HepG2 (cell line): ENCODE measurements around the gene APOM. TPM values are rescaled to one million over a fixed set of nuclear protein-coding genes. Genes with fewer than 3 reads are reported as not detected.

ENCODE experiments used
- HMGA1 ChIP-seq: sonication (generic); formaldehyde crosslinking; conservative IDR thresholded peaks from 2 replicates; pipeline ENCODE4 v1.4.0; 2020; ENCODE audit warnings: missing genetic modification reagents
- HOXA9 ChIP-seq: sonication (generic); formaldehyde crosslinking; IDR thresholded peaks from 2 replicates; pipeline ENCODE4 v1.8.1; 2022; ENCODE audit warnings: missing genetic modification reagents, mild to moderate bottlenecking, moderate library complexity, borderline replicate concordance
- NFYC ChIP-seq: IDR thresholded peaks from 2 replicates; pipeline ENCODE4 v1.6.1; 2016; ENCODE audit warnings: missing genetic modification reagents, missing compliant biosample characterization
- PBX2 ChIP-seq: IDR thresholded peaks from 2 replicates; pipeline ENCODE4 v1.6.1; 2016; ENCODE audit warnings: control low read depth
- PRMT3 ChIP-seq: sonication (generic); formaldehyde crosslinking; IDR thresholded peaks from 2 replicates; pipeline ENCODE4 v1.8.1; 2022; ENCODE audit warnings: low read depth, mild to moderate bottlenecking, moderate library complexity, missing genetic modification reagents, borderline replicate concordance
- RBFOX2 ChIP-seq: fragments of 200-400 bp; formaldehyde crosslinking; IDR thresholded peaks from 2 replicates; pipeline ENCODE4 v1.6.1; 2017; ENCODE audit warnings: low read depth, mild to moderate bottlenecking, low read length
- RFXANK ChIP-seq: IDR thresholded peaks from 2 replicates; pipeline ENCODE4 v1.6.1; 2016
- SP1 ChIP-seq, 2 experiments: fragments of 450-650 bp in 1 of 2; sonication (generic) in 1 of 2; formaldehyde crosslinking in 1 of 2; IDR thresholded peaks; 2 replicates each; pipeline versions ENCODE4 v1.4.0 to v1.6.1; 2016 to 2020; ENCODE audit warnings: missing genetic modification reagents in 1 of 2
- SSRP1 ChIP-seq: IDR thresholded peaks from 2 replicates; pipeline ENCODE4 v1.6.1; 2016; ENCODE audit warnings: control low read depth
- TCF7L2 ChIP-seq: IDR thresholded peaks from 2 replicates; pipeline ENCODE4 v1.6.1; 2011; ENCODE audit warnings: mild to moderate bottlenecking, low read depth, low read length, moderate library complexity
- TEAD3 ChIP-seq: optimal IDR thresholded peaks from 2 replicates; pipeline ENCODE3; 2016; ENCODE audit warnings: borderline replicate concordance
- ZBTB21 ChIP-seq: sonication (generic); formaldehyde crosslinking; IDR thresholded peaks from 2 replicates; pipeline ENCODE4 v1.4.0; 2020; ENCODE audit warnings: missing genetic modification reagents
- ZBTB3 ChIP-seq: sonication (generic); formaldehyde crosslinking; IDR thresholded peaks from 2 replicates; pipeline ENCODE4 v1.4.0; 2020; ENCODE audit warnings: low read depth, mild to moderate bottlenecking, moderate library complexity, missing genetic modification reagents, borderline replicate concordance
- ZBTB37 ChIP-seq: sonication (generic); formaldehyde crosslinking; IDR thresholded peaks from 2 replicates; pipeline ENCODE4 v1.4.0; 2020; ENCODE audit warnings: mild to moderate bottlenecking, missing genetic modification reagents
- ZBTB49 ChIP-seq: sonication (generic); formaldehyde crosslinking; IDR thresholded peaks from 2 replicates; pipeline ENCODE4 v1.4.0; 2020; ENCODE audit warnings: missing genetic modification reagents, borderline replicate concordance
- ZNF180 ChIP-seq: sonication (generic); formaldehyde crosslinking; IDR thresholded peaks from 2 replicates; pipeline ENCODE4 v1.4.0; 2020; ENCODE audit warnings: low read depth, missing genetic modification reagents, borderline replicate concordance
- ZNF232 ChIP-seq: sonication (generic); formaldehyde crosslinking; IDR thresholded peaks from 2 replicates; pipeline ENCODE4 v1.4.0; 2020; ENCODE audit warnings: missing genetic modification reagents, borderline replicate concordance
- ZNF550 ChIP-seq: sonication (generic); formaldehyde crosslinking; IDR thresholded peaks from 2 replicates; pipeline ENCODE4 v1.4.0; 2020; ENCODE audit warnings: mild to moderate bottlenecking, missing genetic modification reagents, borderline replicate concordance
- ZNF615 ChIP-seq: sonication (generic); formaldehyde crosslinking; IDR thresholded peaks from 2 replicates; pipeline ENCODE4 v1.5.0; 2020; ENCODE audit warnings: mild to moderate bottlenecking, missing genetic modification reagents, borderline replicate concordance
- ZNF644 ChIP-seq: IDR thresholded peaks from 2 replicates; pipeline ENCODE4 v1.6.1; 2016; ENCODE audit warnings: low read depth
- ZNF792 ChIP-seq: IDR thresholded peaks from 2 replicates; pipeline ENCODE4 v1.6.1; 2016
- polyA plus RNA-seq, 8 experiments: library from polyadenylated mRNA; depleted of rRNA in 3 of 8; stranded (reverse) in 7 of 8; unstranded in 1 of 8; fragments of >200 nt; fragmentation: Illumina TruSeq in 4 of 8; extraction: Trizol in 4 of 8; gene quantifications; 2 replicates each; pipeline versions ENCODE4 v1.2.1 to v1.2.3, GENCODE V29; 2011 to 2016; ENCODE audit warnings: low read depth in 4 of 8, missing spikeins in 1 of 8, mixed read lengths in 1 of 8; ENCODE audit not compliant: insufficient read depth in 1 of 8
- total RNA-seq, 5 experiments: library from RNA; depleted of rRNA; stranded (reverse); fragments of >200 nt; fragmentation: Illumina TruSeq; extraction: Trizol; gene quantifications; 2 replicates each; pipeline ENCODE4 v1.2.3, GENCODE V29; 2016; ENCODE audit warnings: low read depth in 1 of 5
- TF ChIP-seq, protein P1 (sequence below): sonication (generic); formaldehyde crosslinking; IDR thresholded peaks from 2 replicates; pipeline ENCODE4 v1.4.0; 2020; ENCODE audit warnings: missing genetic modification reagents; ENCODE audit errors: not compliant biosample characterization
- TF ChIP-seq, protein P2 (sequence below): sonication (generic); formaldehyde crosslinking; IDR thresholded peaks from 2 replicates; pipeline ENCODE4 v1.4.0; 2020; ENCODE audit warnings: missing genetic modification reagents

The APOM gene
- total and polyA plus RNA-seq, 2 of the 13 experiments (the other 11 are each of a cell fraction or from before 2014, with no cell fraction given) = 98.2 to 1,140 TPM

DNA sequence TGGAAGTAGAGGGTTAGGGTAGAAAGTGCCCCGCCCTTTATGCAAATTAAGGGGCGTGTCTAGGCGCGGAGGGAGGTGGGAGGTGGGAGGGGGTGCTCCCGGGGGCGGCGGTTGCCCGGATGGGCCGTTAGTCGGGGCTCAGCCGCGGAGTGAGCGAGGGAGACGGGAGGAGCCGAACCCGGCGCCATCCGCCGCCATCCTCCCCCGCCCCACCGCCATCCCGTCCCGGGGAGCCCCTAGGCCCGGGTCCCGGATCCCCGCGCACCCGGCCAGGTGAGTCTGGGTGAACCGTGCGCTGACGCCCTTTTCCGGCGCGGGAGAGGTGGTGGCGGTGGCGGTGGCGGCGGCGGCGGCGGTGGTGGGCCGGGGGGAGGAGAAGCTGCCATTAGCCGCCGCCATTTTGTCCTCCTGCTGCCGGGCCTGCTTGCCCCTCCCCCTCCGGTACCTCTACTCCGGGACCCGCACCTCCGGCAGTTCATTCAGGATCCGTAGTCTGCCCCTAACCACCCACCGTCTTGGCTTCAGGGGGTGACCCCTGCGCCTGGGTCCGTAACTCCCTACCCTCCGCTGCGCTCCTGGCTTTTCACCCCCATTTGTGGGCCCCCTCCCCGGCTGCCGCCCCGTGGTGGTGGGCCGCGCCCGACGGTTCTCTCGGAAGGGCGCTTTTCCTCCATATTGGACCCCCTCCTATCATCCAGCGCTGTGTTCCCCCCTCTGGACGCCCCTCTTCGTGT lies 34.9 kb upstream of the APOM start, which contains the start of gene PRRC2A (continued):
- TF ChIP-seq, protein P1, sequence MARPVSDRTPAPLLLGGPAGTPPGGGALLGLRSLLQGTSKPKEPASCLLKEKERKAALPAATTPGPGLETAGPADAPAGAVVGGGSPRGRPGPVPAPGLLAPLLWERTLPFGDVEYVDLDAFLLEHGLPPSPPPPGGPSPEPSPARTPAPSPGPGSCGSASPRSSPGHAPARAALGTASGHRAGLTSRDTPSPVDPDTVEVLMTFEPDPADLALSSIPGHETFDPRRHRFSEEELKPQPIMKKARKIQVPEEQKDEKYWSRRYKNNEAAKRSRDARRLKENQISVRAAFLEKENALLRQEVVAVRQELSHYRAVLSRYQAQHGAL (CRISPR knock-in tag) = no peak
- TF ChIP-seq ZNF615 (CRISPR knock-in tag) = peak; percentile 27; the same call in 1 of the 2 replicates
- TF ChIP-seq HMGA1 = no peak
- TF ChIP-seq PBX2 (CRISPR knock-in tag) = no peak
- peak; percentile 71; the same call in 1 of the 2 replicates for TF ChIP-seq ZNF232
- TF ChIP-seq RFXANK (CRISPR knock-in tag) = no peak
- TF ChIP-seq ZNF180 (CRISPR knock-in tag) = no peak
- TF ChIP-seq SSRP1 (CRISPR knock-in tag) = no peak
- TF ChIP-seq ZNF550 (CRISPR knock-in tag) = no peak
- peak; percentile 88 for TF ChIP-seq RBFOX2
- no peak for TF ChIP-seq TEAD3 (CRISPR knock-in tag)
- TF ChIP-seq, protein P2, sequence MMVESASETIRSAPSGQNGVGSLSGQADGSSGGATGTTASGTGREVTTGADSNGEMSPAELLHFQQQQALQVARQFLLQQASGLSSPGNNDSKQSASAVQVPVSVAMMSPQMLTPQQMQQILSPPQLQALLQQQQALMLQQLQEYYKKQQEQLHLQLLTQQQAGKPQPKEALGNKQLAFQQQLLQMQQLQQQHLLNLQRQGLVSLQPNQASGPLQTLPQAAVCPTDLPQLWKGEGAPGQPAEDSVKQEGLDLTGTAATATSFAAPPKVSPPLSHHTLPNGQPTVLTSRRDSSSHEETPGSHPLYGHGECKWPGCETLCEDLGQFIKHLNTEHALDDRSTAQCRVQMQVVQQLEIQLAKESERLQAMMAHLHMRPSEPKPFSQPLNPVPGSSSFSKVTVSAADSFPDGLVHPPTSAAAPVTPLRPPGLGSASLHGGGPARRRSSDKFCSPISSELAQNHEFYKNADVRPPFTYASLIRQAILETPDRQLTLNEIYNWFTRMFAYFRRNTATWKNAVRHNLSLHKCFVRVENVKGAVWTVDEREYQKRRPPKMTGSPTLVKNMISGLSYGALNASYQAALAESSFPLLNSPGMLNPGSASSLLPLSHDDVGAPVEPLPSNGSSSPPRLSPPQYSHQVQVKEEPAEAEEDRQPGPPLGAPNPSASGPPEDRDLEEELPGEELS (CRISPR knock-in tag) = no peak; the same call in 1 of the 2 replicates
- 0 out of 2 replicates have a peak, but pooled peaks have one; percentile 50 for TF ChIP-seq HOXA9 (CRISPR knock-in tag)
- 0 out of 2 replicates have a peak, but pooled peaks have one; percentile 69 for TF ChIP-seq ZBTB37 (CRISPR knock-in tag)
- TF ChIP-seq PRMT3 = no peak
- TF ChIP-seq ZBTB3 (CRISPR knock-in tag) = no peak
- no peak for TF ChIP-seq NFYC (CRISPR knock-in tag)
- no peak for TF ChIP-seq SP1 (IDR thresholded peaks at IDR 0.05)
- TF ChIP-seq SP1 (CRISPR knock-in tag; IDR thresholded peaks at IDR 0.05) = peak; percentile 31
- TF ChIP-seq TCF7L2 = no peak
- no peak for TF ChIP-seq ZBTB49 (CRISPR knock-in tag)
- no peak for TF ChIP-seq ZNF644 (CRISPR knock-in tag)
- TF ChIP-seq ZNF792 (CRISPR knock-in tag) = peak; percentile 28; the same call in 1 of the 2 replicates
- no peak for TF ChIP-seq ZBTB21 (CRISPR knock-in tag)
